Measurements from ENCODE around the gene EPHA4.

The EPHA4 gene

DNA sequence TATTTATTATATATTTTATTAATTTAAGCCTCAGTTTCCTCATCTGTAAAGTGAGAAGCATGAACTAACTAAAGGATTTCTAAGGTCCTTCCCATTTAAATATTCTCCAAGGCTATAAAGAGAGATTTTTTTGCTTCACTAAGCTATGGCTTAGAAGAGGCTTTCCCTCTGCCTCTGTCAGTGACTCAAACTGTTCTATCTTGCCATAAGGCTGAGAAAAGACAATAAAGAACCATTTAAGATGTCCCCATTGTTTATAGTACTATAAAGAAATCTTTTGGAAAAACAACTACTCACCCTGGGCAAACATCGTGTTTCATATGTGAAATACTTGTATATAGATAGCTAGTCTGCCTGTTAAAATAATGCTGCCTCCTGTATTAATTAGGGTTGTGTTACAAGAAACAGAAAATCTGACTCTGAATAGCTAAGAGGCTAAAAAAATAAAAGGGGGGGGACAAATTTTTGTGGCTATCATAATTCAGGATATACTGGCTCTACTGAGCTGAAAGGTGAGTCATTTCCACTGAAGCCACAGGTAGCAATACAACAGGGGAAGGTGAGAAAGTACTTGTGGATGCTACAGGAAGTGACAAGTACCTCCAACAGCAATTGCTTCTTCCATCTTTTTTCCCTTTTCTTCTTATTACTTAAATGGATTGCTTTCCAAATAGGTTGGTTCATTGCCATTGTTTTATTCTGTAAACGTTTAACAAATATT lies 25.4 kb downstream of the EPHA4 start:
- Histone ChIP-seq H3K4me3 (ENCODE audit: low read depth, low read length) (no peak overlapping the region), H3K36me3 (no peaks in the 10 kb centered on the region), H3K9me3 (no peaks in the 10 kb centered on the region), H3K27me3 (no peaks in the 10 kb centered on the region), H3K4me1 (no peaks in the 10 kb centered on the region)
- DNase-seq = no peak
- TF ChIP-seq, protein P1, sequence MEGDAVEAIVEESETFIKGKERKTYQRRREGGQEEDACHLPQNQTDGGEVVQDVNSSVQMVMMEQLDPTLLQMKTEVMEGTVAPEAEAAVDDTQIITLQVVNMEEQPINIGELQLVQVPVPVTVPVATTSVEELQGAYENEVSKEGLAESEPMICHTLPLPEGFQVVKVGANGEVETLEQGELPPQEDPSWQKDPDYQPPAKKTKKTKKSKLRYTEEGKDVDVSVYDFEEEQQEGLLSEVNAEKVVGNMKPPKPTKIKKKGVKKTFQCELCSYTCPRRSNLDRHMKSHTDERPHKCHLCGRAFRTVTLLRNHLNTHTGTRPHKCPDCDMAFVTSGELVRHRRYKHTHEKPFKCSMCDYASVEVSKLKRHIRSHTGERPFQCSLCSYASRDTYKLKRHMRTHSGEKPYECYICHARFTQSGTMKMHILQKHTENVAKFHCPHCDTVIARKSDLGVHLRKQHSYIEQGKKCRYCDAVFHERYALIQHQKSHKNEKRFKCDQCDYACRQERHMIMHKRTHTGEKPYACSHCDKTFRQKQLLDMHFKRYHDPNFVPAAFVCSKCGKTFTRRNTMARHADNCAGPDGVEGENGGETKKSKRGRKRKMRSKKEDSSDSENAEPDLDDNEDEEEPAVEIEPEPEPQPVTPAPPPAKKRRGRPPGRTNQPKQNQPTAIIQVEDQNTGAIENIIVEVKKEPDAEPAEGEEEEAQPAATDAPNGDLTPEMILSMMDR (IDR thresholded peaks at IDR 0.05; ENCODE audit: low read depth, low read length) = no peak

DNA sequence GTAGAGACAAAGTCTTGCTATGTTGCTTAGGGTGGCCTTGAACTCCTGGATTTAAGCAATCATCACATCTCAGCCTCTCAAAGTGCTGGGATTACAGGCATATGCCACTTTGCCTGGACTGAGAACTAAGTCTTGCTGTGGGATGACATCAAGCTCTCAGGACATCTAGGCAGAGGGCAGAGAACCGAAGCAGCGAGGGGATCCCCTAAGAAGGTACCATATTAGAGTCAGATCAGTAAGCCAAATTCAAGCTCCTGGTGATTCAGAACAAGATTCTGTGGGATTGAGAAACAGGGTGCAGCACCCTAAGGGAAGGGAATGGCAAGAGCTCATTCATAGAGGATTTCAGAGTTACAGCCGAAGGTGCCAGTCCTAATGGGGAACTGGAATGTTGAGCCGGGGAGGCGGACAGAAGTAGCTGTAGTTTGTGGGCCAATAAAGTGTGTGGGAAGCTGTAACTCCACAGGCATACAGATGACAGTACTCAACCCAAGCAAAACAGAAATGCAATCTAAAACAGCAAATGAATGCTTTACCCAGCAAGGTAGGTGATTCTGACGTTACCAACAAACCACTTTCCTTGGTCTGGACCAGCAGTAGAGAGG lies 30.9 kb downstream of the EPHA4 start:
- TF ChIP-seq, protein P1 (IDR thresholded peaks at IDR 0.05; ENCODE audit: low read depth, low read length) = no peak
- no peak for DNase-seq

DNA sequence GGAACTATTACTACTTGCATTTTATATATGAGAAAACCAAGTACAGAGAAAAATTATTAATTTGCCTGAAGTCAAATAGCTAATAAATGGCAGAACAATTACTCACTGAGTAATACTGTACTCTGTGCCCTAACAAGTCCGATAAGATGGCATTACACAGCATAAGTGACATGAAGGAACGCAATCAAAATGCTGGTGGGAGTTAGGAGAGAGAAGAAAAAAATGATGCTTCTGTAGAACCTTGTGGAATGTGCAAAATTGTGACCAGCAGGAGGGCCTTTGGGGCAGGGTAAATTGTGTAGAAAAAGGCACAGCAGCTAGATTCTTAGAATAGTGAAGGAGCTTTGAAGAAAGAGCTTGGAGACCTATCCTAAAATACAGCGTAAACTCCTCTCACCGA lies 32.9 kb downstream of the EPHA4 start:
- TF ChIP-seq, protein P1 (IDR thresholded peaks at IDR 0.05; ENCODE audit: low read depth, low read length) = no peak
- H3K9me3 ChIP-seq = no peaks in the 10 kb centered on the region
- no peak for DNase-seq
- H3K4me1 ChIP-seq = no peaks in the 10 kb centered on the region
- no peaks in the 10 kb centered on the region for H3K36me3 ChIP-seq
- H3K27me3 ChIP-seq = no peaks in the 10 kb centered on the region
- H3K4me3 ChIP-seq (ENCODE audit: low read depth, low read length) = no peak overlapping the region

More for the DNA sequence above, 30.9 kb downstream of the EPHA4 start:
- Histone ChIP-seq H3K27me3 (no peaks in the 10 kb centered on the region), H3K4me1 (no peaks in the 10 kb centered on the region), H3K36me3 (no peaks in the 10 kb centered on the region), H3K9me3 (no peaks in the 10 kb centered on the region), H3K4me3 (ENCODE audit: low read depth, low read length) (no peak overlapping the region)

DNA sequence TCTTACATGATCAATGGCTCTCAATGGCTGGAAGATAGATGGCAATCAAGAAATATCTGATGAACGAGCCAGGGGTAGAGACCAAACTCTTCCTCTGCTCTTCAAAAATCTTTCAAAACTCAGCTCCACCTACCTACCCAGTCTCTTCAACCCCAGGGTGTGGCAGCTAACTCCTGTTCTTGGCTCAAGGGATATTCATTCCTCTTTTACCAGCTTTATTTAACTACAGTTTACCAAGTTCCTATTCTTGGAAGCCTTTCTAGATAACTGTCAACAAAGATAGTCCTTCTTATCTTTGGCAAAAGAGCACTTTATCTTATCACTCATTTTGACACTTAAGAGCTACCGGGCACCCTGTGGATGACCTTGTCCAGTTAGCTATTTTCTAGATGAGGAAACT lies 36.3 kb downstream of the EPHA4 start:
- TF ChIP-seq, protein P1 (IDR thresholded peaks at IDR 0.05; ENCODE audit: low read depth, low read length) = no peak
- H3K27me3 ChIP-seq = no peaks in the 10 kb centered on the region
- no peak for DNase-seq
- H3K4me3 ChIP-seq (ENCODE audit: low read depth, low read length) = no peak overlapping the region
- H3K36me3 ChIP-seq = no peaks in the 10 kb centered on the region
- H3K4me1 ChIP-seq = no peaks in the 10 kb centered on the region
- H3K9me3 ChIP-seq = no peaks in the 10 kb centered on the region

DNA sequence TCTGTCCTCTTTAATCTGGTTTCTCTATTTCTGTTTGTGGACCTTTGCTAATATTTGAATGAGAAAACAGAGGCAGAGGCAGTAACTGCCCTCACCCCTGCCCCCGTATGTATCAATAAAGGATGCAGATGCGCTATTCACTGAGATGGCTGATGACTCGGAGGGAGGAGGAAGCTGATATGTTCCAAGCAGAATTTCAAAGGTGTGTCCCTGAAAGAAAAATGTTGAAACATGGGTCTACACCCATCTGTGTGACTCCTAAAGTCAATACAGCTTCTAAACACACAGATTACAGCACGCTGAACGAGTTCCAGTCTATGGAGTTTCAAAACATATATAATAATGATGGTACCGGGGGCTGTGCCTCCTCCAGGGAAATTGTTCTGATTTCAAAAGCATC lies 38.8 kb downstream of the EPHA4 start:
- H3K4me1 ChIP-seq = no peaks in the 10 kb centered on the region
- no peak for DNase-seq
- TF ChIP-seq, protein P1 (IDR thresholded peaks at IDR 0.05; ENCODE audit: low read depth, low read length) = no peak
- no peaks in the 10 kb centered on the region for H3K9me3 ChIP-seq
- no peak overlapping the region for H3K4me3 ChIP-seq (ENCODE audit: low read depth, low read length)
- H3K27me3 ChIP-seq = no peaks in the 10 kb centered on the region
- H3K36me3 ChIP-seq = no peaks in the 10 kb centered on the region

DNA sequence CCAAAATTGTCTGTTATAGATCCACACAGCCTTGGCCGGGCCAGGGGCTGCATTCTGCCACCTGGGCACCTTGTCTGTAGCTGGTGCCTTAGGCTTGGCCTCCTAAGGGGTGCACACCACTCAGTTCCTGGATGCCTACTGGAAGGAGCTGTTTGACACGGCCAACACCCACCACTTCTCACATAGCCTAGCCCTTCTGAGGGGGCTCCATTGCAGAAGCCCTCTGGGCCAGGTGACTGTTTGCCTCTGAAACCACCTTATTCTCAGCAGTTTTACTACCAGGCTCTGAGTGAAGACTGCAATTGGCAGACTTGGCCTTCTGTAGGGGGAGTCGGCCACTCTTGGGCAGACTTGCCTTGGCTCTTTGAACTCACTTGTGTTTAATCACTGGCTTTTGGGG lies 39.5 kb downstream of the EPHA4 start:
- Histone ChIP-seq H3K9me3 (no peaks in the 10 kb centered on the region), H3K36me3 (no peaks in the 10 kb centered on the region), H3K27me3 (no peaks in the 10 kb centered on the region), H3K4me3 (ENCODE audit: low read depth, low read length) (no peak overlapping the region), H3K4me1 (no peaks in the 10 kb centered on the region)
- no peak for DNase-seq
- TF ChIP-seq, protein P1 (IDR thresholded peaks at IDR 0.05; ENCODE audit: low read depth, low read length) = no peak
